Esophagus squamous epithelium (tissue), 5 donors: Measurements from ENCODE around the gene PTPA. TPM values are rescaled to one million over a fixed set of nuclear protein-coding genes. Genes with fewer than 3 reads are reported as not detected.
A peak's percentile ranks its signal among the peaks of the same experiment; 100 is the strongest.
"Not testable (repeated sequence)": the region's sequence is repeated elsewhere in the genome, so short reads cannot be mapped to it uniquely, and the experiment has no call there.

Experiments used
- DNase-seq: peaks from one replicate; lab custom pipeline; 2025; lab: John Stamatoyannopoulos, UW
- H3K27ac ChIP-seq, 4 donors: fragments of 200-600 bp; sonication (generic); one replicate each; pipeline ENCODE4 v1.5.1; 2016 to 2019; ENCODE audit warnings: mild to moderate bottlenecking in 1 of 4
- H3K27me3 ChIP-seq, 4 donors: fragments of 200-600 bp; sonication (generic); 1 replicate in 3 of 4; 2 replicates in 1 of 4; pipeline versions ENCODE4 v1.5.1 to v1.6.0; 2017 to 2021; ENCODE audit warnings: antibody characterized with exemption in 1 of 4
- H3K36me3 ChIP-seq, 3 donors: fragments of 200-600 bp; sonication (generic); one replicate each; pipeline ENCODE4 v1.5.1; 2016 to 2019
- H3K4me1 ChIP-seq, 3 donors: fragments of 200-600 bp; sonication (generic); one replicate each; pipeline ENCODE4 v1.5.1; 2017 to 2019
- H3K4me3 ChIP-seq, 4 donors: fragments of 200-600 bp; sonication (generic); 1 replicate in 3 of 4; 2 replicates in 1 of 4; pipeline ENCODE4 v1.5.1; 2016 to 2019; ENCODE audit warnings: mild to moderate bottlenecking in 2 of 4, moderate library complexity in 1 of 4
- H3K9me3 ChIP-seq, 3 donors: fragments of 200-600 bp; sonication (generic); one replicate each; pipeline ENCODE4 v1.5.1; 2016 to 2019
- POLR2A ChIP-seq, 4 donors: fragments of 450-650 bp; IDR thresholded peaks; one replicate each; pipeline ENCODE4 v1.6.1; 2017; ENCODE audit warnings: antibody characterized with exemption in 4 of 4, mild to moderate bottlenecking in 4 of 4, moderate library complexity in 3 of 4
- WGBS, 2 donors: methylation state at CpG; one replicate each; pipeline ENCODE4 v1.1.5; 2018; 5-methylcytosine and 5-hydroxymethylcytosine counted together
- intact Hi-C: fragments of 100-400 bp; cut with DNase I; formaldehyde crosslinking; loops from one replicate; pipeline ENCODE4 v1.15.0; 2022
- total RNA-seq, 4 donors: library from RNA; depleted of rRNA; stranded (reverse); fragments of >200 nt; gene quantifications; one replicate each; pipeline ENCODE4 v1.1.0, GENCODE V29; 2016
- TF ChIP-seq, protein P1 (sequence below), 6 experiments: fragments of 450-650 bp in 4 of 6; fragments of 200-600 bp in 2 of 6; sonication (generic) in 2 of 6; IDR thresholded peaks; one replicate each; pipeline ENCODE4 v1.5.1; 2016 to 2019; ENCODE audit warnings: antibody characterized with exemption in 6 of 6, mild to moderate bottlenecking in 4 of 6, moderate library complexity in 4 of 6
- donor health status: DM: yes; HTN: yes; CAD: no.

Gene PTPA
- total RNA-seq, 4 donors from 2014 or later, result 59.1 to 110 (median 80.6) TPM

DNA sequence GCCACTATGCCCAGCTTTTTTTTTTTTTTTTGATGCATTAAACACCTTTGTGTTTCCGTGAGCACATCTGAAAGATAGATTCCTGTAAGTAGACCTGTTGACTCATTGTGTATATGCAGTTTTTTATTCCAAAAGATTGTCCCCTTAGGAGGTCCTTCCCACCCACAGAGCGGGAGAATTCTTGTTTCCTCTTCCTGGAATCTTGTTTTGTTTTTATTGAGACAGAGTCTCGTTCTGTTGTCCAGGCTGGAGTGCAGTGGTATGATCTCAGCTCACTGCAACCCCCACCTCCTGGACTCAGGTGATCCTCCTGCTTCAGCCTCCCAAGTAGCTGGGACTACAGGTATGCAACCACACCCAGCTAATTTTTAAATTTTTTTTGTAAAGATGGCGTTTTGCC, 7.6 kb downstream of the PTPA start:
- DNase-seq, result no peak
- Histone ChIP-seq H3K9me3 (no peaks in the 10 kb centered on the region), H3K36me3 (peaks cover 8 to 43% (median 8%) of the 10 kb centered on the region in 3 donors), H3K27me3 (no peaks in the 10 kb centered on the region), H3K4me1 (peaks cover 0 to 32% (median 14%) of the 10 kb centered on the region in 3 donors), H3K27ac (no peak overlapping the region), H3K4me3 (no peak overlapping the region)
- intact Hi-C loops, result no loop called here
- WGBS, 2 donors, result 36 to 50% methylated on average over 4 of the region's 4 CpGs
- no peak for TF ChIP-seq POLR2A (IDR thresholded peaks at IDR 0.05)
- TF ChIP-seq, protein P1, sequence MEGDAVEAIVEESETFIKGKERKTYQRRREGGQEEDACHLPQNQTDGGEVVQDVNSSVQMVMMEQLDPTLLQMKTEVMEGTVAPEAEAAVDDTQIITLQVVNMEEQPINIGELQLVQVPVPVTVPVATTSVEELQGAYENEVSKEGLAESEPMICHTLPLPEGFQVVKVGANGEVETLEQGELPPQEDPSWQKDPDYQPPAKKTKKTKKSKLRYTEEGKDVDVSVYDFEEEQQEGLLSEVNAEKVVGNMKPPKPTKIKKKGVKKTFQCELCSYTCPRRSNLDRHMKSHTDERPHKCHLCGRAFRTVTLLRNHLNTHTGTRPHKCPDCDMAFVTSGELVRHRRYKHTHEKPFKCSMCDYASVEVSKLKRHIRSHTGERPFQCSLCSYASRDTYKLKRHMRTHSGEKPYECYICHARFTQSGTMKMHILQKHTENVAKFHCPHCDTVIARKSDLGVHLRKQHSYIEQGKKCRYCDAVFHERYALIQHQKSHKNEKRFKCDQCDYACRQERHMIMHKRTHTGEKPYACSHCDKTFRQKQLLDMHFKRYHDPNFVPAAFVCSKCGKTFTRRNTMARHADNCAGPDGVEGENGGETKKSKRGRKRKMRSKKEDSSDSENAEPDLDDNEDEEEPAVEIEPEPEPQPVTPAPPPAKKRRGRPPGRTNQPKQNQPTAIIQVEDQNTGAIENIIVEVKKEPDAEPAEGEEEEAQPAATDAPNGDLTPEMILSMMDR (IDR thresholded peaks at IDR 0.05), result no peak

DNA sequence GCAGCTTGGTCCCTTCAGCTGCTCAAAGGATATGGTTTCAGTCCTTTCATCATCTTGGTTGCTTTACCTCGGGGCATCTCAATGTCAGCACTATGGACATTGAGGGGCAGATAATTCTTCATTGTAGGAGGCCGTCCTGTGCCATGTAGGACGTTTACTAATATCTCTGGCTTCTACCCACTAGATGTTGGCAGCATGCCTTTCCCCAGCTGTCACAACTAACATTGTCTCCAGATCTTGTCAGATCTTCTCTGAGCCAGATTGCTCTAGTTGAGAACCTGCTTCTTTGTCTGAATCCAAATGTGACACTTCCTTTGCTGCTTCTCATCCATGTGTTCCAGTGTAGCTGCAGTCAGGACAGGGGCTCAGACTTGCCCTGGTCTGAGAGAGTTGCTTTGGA, 10.3 kb downstream of the PTPA start:
- Histone ChIP-seq H3K36me3 (peaks cover 8 to 70% (median 11%) of the 10 kb centered on the region in 3 donors), H3K27me3 (no peaks in the 10 kb centered on the region), H3K4me1 (peaks cover 3 to 32% (median 4%) of the 10 kb centered on the region in 3 donors), H3K4me3 (no peak overlapping the region), H3K27ac (no peak overlapping the region), H3K9me3 (no peaks in the 10 kb centered on the region)
- TF ChIP-seq, protein P1 (IDR thresholded peaks at IDR 0.05), result no peak
- no peak for TF ChIP-seq POLR2A (IDR thresholded peaks at IDR 0.05)
- intact Hi-C loops, result no loop called here
- DNase-seq, result no peak
- WGBS, 2 donors, result 70 to 73% methylated on average over 2 to 3 of the region's 3 CpGs

- no peak overlapping the region for H3K27ac ChIP-seq
- DNase-seq, result no peak
- WGBS, 2 donors, result no CpG with 5 or more reads among the region's 1 CpG
- H3K4me1 ChIP-seq, result peaks cover 4 to 39% (median 6%) of the 10 kb centered on the region in 3 donors
- peaks cover 8 to 76% (median 12%) of the 10 kb centered on the region in 3 donors for H3K36me3 ChIP-seq
- TF ChIP-seq POLR2A (IDR thresholded peaks at IDR 0.05), result no peak
- TF ChIP-seq, protein P1 (IDR thresholded peaks at IDR 0.05), result no peak
- no peaks in the 10 kb centered on the region for H3K9me3 ChIP-seq
- no peak overlapping the region for H3K4me3 ChIP-seq
- no peaks in the 10 kb centered on the region for H3K27me3 ChIP-seq
- intact Hi-C loops, result no loop called here
These were observed 10.9 kb downstream of the PTPA start for GRCh38 chr9:129122133-129122532.

DNA sequence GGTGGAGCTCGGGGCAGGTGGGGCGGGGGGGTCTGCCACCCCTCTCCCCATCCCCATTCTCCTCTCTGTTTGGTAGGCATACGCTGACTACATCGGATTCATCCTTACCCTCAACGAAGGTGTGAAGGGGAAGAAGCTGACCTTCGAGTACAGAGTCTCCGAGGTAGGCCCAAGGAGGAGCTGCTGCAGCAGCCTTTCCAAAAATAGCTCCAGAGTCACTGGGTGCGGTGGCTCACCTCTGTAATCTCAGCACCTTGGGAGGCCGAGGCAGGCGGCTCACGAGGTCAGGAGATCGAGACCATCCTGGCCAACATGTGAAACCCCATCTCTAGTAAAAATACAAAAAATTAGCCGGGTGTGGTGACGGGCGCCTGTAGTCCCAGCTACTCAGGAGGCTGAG, 11.8 kb downstream of the PTPA start:
- H3K36me3 ChIP-seq, result peaks cover 8 to 85% (median 19%) of the 10 kb centered on the region in 3 donors
- H3K27ac ChIP-seq, H3K27me3 ChIP-seq, intact Hi-C loops, H3K4me3 ChIP-seq, DNase-seq, H3K9me3 ChIP-seq: not testable (repeated sequence)
- H3K4me1 ChIP-seq, result peaks cover 4 to 42% (median 6%) of the 10 kb centered on the region in 3 donors
- 94 to 97% methylated on average over 12 to 13 of the region's 15 CpGs for WGBS, 2 donors

GRCh38 chr9:129124506-129125069, 13.4 kb downstream of the PTPA start:
- H3K4me3 ChIP-seq, result no peak overlapping the region
- no peak for DNase-seq
- H3K27me3 ChIP-seq, result no peaks in the 10 kb centered on the region
- TF ChIP-seq, protein P1 (IDR thresholded peaks at IDR 0.05), result no peak
- no peak for TF ChIP-seq POLR2A (IDR thresholded peaks at IDR 0.05)
- H3K9me3 ChIP-seq, result no peaks in the 10 kb centered on the region
- H3K36me3 ChIP-seq, result peaks cover 8 to 96% (median 25%) of the 10 kb centered on the region in 3 donors
- peaks cover 4 to 42% (median 6%) of the 10 kb centered on the region in 3 donors for H3K4me1 ChIP-seq
- intact Hi-C loops, result no loop called here
- WGBS, 2 donors, result 64 to 65% methylated on average over 3 of the region's 3 CpGs
- peak overlapping the region in 3 of 4 donors; percentile 71 to 84 (median 77) for H3K27ac ChIP-seq
